ENCODE data around the gene ONECUT3.
A peak's percentile ranks its signal among the peaks of the same experiment; 100 is the strongest.

ONECUT3 gene

GRCh38 chr19:1814833-1815604, 61.7 kb downstream of the ONECUT3 start:
- no peak for DNase-seq (ENCODE audit: low read depth)

DNA sequence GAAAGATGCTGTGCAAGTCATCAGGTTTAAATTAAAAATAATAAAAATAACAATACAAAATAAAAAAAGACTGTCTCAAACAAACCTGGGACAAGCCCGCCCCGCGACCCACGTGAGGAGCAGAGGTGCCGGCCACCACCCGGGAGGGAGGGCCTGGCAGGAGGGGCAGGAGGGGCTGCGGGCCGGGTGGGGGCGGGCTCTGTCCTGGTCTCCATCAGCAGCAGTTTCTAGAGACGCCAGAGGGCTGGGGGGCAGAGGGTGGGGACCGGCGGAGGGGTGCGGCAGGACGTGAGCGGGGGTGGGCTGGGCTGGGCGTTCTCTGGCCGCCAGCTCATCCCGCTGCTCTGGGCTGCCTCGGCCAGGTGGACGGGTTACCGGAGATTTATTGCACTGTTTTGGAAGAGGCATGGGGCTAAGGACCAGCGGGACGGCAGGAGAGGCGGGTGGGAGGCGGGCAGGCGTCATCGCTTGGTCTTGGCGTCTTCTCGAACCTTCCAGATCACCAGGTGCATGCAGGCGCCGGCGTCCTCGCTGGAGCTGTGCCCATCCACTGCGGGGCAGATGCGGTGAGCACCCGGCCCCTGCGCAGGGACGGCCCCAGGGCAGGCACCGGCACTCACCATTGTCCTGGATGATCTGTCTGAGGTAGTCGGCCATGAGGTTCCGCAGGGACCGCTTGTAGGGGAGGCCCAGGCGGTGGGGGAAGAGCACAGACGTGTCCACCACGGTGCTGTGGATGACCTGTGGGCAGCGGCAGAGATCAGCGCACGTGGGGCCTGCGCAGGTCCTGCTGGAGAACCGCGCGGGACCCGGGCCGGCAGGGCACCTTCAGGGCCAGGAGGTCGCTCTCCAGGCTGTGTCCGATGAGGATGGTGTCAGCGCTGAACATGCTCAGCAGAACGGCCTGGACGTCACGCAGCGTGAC, 62.6 kb downstream of the ONECUT3 start:
- DNase-seq (ENCODE audit: low read depth) = no peak

- DNase-seq (ENCODE audit: low read depth) = no peak
These were observed 63.4 kb downstream of the ONECUT3 start for GRCh38 chr19:1816530-1817298.

GRCh38 chr19:1817553-1818179, 64.4 kb downstream of the ONECUT3 start:
- no peak for DNase-seq (ENCODE audit: low read depth)

DNA sequence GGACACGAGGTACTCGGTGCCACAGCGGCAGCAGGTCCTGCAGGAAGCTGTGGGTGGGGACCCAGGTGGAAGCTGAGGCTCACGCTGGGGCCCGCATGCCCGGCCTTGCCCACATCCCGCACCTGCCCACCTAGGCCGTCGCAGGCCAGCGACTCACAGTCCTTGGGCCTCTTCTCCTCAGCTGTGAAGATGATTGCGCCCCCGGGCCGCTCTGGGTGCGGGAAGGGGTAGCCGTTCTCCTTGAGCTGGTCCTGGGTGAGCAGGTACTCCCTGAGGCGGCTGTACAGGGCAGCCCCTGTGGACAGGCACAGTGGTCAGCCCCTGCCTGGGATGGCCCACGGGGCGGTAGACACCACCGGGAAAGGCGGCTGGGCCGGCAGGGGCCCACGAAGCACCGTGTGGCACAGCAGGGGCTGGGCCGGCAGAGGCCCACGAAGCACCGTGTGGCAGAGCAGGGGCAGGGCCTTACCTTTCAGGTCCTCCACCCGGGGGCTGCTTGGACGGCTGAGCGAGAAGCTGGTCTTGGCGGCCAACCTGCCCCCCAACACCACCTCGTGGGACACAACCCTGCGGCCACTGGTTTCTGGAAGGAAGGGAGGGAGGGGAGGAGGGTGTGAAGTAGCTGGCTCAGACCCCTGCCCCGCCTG, 65.4 kb downstream of the ONECUT3 start:
- no peak for DNase-seq (ENCODE audit: low read depth)

- no peak for DNase-seq (ENCODE audit: low read depth)
These were observed 66.3 kb downstream of the ONECUT3 start for GRCh38 chr19:1819341-1820255.

DNA sequence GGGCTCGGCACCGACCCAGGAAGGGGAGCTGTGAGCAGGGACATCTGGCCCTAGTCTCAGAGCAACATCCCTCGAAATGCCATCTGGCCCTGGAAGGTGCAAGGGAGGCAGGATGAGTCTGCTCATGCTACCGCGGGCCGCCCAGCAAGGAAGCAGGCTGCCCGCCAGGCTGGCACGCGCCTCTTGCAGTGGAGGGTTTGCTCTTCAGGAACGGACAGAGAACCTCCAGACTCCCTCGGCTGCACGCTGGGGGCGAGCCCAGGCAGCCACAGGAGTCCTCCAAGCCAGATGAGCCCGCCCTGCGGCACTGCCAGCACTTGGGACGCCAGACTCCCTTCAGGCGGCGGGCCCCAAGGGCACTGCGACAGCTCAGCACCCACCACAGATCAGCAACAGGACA, 68.9 kb downstream of the ONECUT3 start:
- no peak for DNase-seq (ENCODE audit: low read depth)

DNA sequence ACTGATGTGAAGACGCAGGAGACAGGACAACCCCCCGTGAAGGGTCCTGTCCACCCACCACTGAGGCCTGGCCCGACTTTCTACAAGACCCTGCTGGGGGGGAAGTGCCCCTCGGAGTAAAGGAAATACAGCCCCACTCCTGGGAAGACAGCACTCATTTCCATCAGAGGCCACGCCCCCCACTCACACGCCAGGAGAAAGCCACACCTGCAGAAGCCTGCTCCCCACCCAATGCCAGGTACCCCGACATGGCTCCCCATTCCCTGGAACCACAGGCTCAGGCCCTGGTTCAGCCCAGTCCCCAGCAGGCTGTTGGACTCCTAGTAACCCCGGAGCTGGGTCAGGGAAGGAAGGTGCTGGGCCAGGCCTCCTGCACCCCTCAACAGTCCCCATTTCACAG, 69.7 kb downstream of the ONECUT3 start:
- no peak for DNase-seq (ENCODE audit: low read depth)

DNA sequence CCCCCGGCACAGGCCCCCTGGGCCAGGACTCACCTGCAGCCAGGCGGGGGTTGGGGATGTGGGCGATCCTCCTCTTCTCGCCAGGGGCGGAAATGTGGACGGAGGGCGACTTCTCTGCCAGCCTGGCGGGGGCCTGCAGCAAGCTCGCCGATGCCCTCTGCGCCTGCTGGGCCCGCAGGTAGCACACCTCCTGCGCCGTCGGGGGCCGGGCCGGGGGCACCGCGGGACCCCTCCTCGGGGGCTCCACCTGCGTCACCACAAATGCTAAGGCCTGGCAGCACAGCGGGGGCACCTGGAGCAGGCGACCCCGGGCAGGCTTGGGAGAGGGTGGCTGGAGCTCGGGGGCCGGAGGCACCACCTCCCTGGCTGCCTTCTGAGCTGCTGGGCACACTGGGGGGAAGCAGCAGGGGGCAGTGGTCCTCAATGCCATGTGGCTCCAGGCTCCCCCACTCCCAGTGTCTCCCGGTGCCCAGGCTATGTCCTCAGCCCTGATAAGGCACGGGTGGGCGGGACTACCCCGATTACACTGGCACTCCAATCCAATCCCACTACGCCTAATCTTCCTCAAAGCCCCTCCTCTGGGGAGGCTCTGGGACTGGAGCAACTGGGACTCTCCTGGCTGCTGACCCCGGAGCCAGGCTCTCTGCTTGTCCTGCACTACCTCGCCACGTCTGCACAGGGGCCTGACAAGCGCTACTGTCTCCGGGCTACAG, 70.4 kb downstream of the ONECUT3 start:
- DNase-seq (ENCODE audit: low read depth) = no peak

GRCh38 chr19:1824252-1824622, 70.9 kb downstream of the ONECUT3 start:
- DNase-seq (ENCODE audit: low read depth) = no peak

DNA sequence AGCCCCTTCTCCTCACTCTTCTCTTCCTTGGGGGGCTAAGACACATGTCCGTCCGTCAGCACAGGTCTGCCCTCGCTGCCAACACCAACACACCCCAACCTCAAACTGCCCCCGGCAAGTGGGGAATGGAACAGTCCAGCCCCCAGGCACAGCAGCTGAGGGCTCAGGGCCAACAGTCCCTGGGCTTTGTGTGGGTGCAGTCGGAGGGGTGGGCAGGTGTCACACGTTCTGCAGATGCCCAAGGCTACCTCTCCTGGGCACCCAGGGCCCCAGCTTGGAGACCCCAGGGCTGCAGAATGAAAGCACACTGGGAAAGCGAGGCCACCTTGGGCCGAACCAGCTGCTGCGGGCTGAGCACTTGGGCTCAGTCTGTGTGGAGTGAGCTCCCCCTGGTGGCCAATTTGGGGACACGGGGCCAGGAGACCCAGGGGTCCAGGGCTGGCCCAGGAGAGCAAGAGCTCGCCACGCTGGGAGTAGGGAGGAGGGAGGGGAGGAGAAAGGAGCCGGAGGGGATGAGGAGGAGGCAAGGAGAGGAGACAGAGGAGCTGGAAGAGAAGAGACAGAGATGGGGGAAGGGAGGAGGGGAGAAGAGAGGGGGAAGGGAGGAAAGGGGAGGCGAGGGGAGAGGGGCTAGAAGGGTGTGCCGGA, 72.7 kb downstream of the ONECUT3 start:
- DNase-seq (ENCODE audit: low read depth) = peak; percentile 75

- DNase-seq (ENCODE audit: low read depth) = no peak
These were observed 73.5 kb downstream of the ONECUT3 start for GRCh38 chr19:1826557-1827521.

DNA sequence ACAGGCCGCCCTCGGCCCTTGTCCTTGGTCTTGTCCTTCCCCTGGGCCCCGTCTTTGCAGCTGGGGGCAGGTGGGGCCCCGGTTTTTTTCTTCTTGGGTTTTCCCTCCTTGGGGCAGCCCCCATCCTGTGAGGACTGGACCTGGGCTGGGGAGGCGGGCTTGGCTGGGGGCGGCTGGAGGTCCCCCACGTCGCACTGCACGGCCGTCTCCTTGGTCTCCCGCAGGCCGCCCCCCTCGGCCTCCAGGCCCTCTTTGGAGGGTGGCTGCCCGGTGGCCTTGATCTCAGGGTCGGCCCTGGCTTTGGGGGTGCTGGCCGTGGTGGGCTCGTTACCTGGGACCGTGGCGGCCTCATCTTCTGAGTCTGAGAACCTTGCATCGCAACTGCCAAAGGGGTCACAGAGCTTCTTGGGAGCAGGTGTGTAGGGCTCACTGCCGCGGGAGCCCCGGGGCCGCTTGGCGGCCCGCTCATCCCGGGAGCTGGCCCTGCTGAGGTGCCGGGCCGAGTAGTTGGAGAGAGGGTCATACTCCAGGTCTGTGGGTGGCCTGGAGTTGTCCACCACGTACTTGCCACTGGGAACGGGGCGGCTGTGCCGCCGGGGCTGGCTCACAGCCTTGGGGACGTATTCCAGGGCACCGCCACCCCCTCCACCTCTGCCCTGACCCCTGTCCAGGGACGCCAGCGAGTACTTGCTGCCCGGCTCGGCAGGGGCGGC, 74.4 kb downstream of the ONECUT3 start:
- DNase-seq (ENCODE audit: low read depth) = no peak

DNA sequence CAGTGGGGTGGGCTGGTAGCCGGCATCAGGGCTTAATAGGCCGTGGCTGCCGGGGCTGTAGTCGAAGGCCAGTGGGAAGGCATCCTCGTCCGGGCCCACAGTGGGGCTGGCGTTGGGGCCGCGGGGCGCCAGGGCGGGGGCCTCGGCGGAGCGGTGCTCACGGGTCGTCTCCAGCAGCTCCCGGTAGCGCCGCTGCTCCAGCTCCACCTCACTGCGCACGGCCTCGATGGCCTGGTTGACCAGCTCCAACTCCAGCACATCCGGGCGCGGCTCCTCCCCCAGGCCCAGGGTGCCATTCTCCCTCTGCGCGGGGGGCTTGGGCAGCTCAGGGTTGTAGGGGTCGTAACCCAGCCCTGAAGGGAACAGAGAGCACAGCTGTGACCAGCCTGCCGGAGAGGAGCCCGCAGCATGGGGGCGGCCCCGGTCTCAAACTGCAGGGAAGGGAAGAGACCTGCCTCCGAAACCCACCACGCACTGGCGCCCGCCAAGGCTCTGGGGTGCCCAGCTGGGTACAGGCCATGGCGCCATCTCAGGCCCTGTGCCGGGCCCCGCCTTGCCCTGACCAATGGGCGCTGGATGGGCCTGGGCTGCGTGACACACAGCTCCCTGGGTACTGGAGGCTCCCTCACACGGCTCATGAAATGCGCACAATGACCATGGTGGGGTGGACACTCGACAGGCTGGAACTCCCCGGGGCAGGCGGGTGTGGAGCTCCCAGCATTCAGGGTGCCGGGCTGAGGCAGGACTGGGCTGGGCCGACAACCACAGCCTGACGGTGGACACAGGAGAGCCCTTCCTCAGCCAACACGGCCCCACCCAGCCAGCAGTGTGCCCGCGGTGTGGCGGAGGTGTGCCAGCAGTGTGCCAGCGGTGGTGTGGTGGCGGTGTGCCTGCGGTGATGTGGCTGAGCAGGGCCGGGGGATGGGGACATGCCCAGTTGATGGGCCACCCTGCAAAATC, 75.3 kb downstream of the ONECUT3 start:
- DNase-seq (ENCODE audit: low read depth) = no peak

DNA sequence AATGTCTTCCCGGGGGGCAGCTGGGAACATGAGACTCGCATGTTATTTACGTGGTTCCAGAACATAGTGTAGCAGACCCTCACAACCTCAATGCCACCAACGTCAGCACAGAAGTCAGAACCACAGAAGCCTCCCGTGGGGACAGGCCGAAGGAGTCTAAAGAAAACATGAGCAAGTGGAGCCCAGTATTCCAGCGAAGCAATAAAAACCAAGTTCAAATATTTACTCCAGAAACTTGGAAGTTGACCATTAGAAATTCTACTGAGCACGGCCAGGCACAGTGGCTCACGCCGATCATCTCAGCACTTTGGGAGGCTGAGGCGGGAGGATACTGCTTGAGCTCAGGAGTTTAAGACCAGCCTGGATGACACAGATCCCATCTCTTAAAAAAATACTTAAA, 76.7 kb downstream of the ONECUT3 start:
- no peak for DNase-seq (ENCODE audit: low read depth)

GRCh38 chr19:1830568-1830967, 77.3 kb downstream of the ONECUT3 start:
- no peak for DNase-seq (ENCODE audit: low read depth)
